DLD1 (cell line): ENCODE data around the gene KCNB1.

Source experiments
- in situ Hi-C: cut with HindIII; loops from 2 replicates; pipeline ENCODE4 v1.10.0; 2017; ENCODE audit warnings: low sequenced_read_pairs

KCNB1 gene

GRCh38 chr20:49446080-49446479 lies 36.4 kb downstream of the KCNB1 start:
- in situ Hi-C loops, result no loop called here

- in situ Hi-C loops, result no loop called here
These were observed 37.3 kb downstream of the KCNB1 start for GRCh38 chr20:49445176-49445575.

- in situ Hi-C loops, result no loop called here
These were observed 37.9 kb downstream of the KCNB1 start for GRCh38 chr20:49444553-49444990.

- in situ Hi-C loops, result no loop called here
These were observed 45.4 kb downstream of the KCNB1 start for GRCh38 chr20:49437057-49437456.

GRCh38 chr20:49435639-49436038 lies 46.8 kb downstream of the KCNB1 start:
- in situ Hi-C loops, result no loop called here

GRCh38 chr20:49433333-49433732 lies 49.1 kb downstream of the KCNB1 start:
- in situ Hi-C loops, result loop anchor here (5.0 kb wide), 1 partner anchor 39 kb away; no protein-coding TSS in a partner anchor

- in situ Hi-C loops, result loop anchor here (5.0 kb wide), 1 partner anchor 40 kb away; no protein-coding TSS in a partner anchor
These were observed 49.9 kb downstream of the KCNB1 start for GRCh38 chr20:49432550-49432949.

- in situ Hi-C loops, result loop anchor here (5.0 kb wide), 1 partner anchor 41 kb away; no protein-coding TSS in a partner anchor
These were observed 51.1 kb downstream of the KCNB1 start for GRCh38 chr20:49431329-49431728.

- in situ Hi-C loops, result loop anchor here (5.0 kb wide), 1 partner anchor 42 kb away; no protein-coding TSS in a partner anchor
These were observed 52.1 kb downstream of the KCNB1 start for GRCh38 chr20:49430320-49430719.

- in situ Hi-C loops, result no loop called here
These were observed 54.5 kb downstream of the KCNB1 start for GRCh38 chr20:49427751-49428518.

- in situ Hi-C loops, result no loop called here
These were observed 55.6 kb downstream of the KCNB1 start for GRCh38 chr20:49426873-49427272.

- in situ Hi-C loops, result no loop called here
These were observed 56.1 kb downstream of the KCNB1 start for GRCh38 chr20:49426395-49426794.

GRCh38 chr20:49424536-49424935 lies 57.9 kb downstream of the KCNB1 start:
- in situ Hi-C loops, result no loop called here

GRCh38 chr20:49422161-49422560 lies 60.3 kb downstream of the KCNB1 start:
- in situ Hi-C loops, result no loop called here

- in situ Hi-C loops, result no loop called here
These were observed 61.6 kb downstream of the KCNB1 start for GRCh38 chr20:49420811-49421295.

- in situ Hi-C loops, result no loop called here
These were observed 62.2 kb downstream of the KCNB1 start for GRCh38 chr20:49420292-49420691.

- in situ Hi-C loops, result no loop called here
These were observed 62.7 kb downstream of the KCNB1 start for GRCh38 chr20:49419785-49420184.

GRCh38 chr20:49418809-49419208 lies 63.7 kb downstream of the KCNB1 start:
- in situ Hi-C loops, result no loop called here

GRCh38 chr20:49417843-49418555 lies 64.5 kb downstream of the KCNB1 start:
- in situ Hi-C loops, result no loop called here

GRCh38 chr20:49415668-49416044 lies 66.8 kb downstream of the KCNB1 start:
- in situ Hi-C loops, result no loop called here

- in situ Hi-C loops, result no loop called here
These were observed 67.3 kb downstream of the KCNB1 start for GRCh38 chr20:49415005-49415667.
